ENCODE measurements around the gene POLG. TPM values are rescaled to one million over a fixed set of nuclear protein-coding genes. Genes with fewer than 3 reads are reported as not detected.

POLG gene
- total RNA-seq, 1 experiment from 2014 or later: 60.3 TPM

- no peak overlapping the region for H2AK5ac ChIP-seq (ENCODE audit: insufficient read length, low read length)
- H3K9ac ChIP-seq (ENCODE audit: extremely low read depth, insufficient read length, low read length): no peak overlapping the region
- no peak for TF ChIP-seq CTCF (conservative IDR thresholded peaks at IDR 0.05)
- no CpG with 5 or more reads among the region's 3 CpGs for WGBS (ENCODE audit: extremely low coverage, insufficient read length, low lambda C conversion rate)
- no peak overlapping the region for H2BK20ac ChIP-seq (ENCODE audit: low read depth, low read length, poor library complexity, severe bottlenecking)
- Mint-ChIP-seq H3K27ac (no peak overlapping the region), H3K4me1 (no peaks in the 10 kb centered on the region), H3K9me3 (no peaks in the 10 kb centered on the region), H3K36me3 (ENCODE audit: insufficient read depth in 1 of 3, low read depth in 3 of 3) (peaks cover 40 to 87% (median 83%) of the 10 kb centered on the region in 3 experiments; a peak in 6 of 7 replicates), H3K27me3 (ENCODE audit: low read depth) (no peaks in the 10 kb centered on the region), H3K4me3 (no peak overlapping the region)
- H3K4me2 ChIP-seq (ENCODE audit: insufficient read depth, insufficient read length, low read length): no peak overlapping the region
- DNase-seq: no peak
- no peak overlapping the region for H4K5ac ChIP-seq (ENCODE audit: insufficient read length, low read depth, low read length)
- H3K9me3 ChIP-seq (ENCODE audit: control insufficient read depth, low read depth, low read length): no peaks in the 10 kb centered on the region
- H3K23me2 ChIP-seq (ENCODE audit: insufficient read length, low read depth, low read length, poor library complexity, severe bottlenecking): no peaks in the 10 kb centered on the region
- no peak overlapping the region for H3K14ac ChIP-seq (ENCODE audit: insufficient read depth, low read length)
- no peak overlapping the region for H3K4ac ChIP-seq (ENCODE audit: low read depth, low read length)
- H2BK120ac ChIP-seq (ENCODE audit: low read depth, low read length, poor library complexity, severe bottlenecking): no peak overlapping the region
- H3K18ac ChIP-seq (ENCODE audit: insufficient read length, low read depth, low read length): no peak overlapping the region
- no peaks in the 10 kb centered on the region for H3K27me3 ChIP-seq (ENCODE audit: insufficient read depth, low read length)
- H3K27ac ChIP-seq (ENCODE audit: insufficient read length, low read depth, low read length): no peak overlapping the region
- H3T11ph ChIP-seq (ENCODE audit: low read length): no peak overlapping the region
- no peak overlapping the region for H2BK5ac ChIP-seq (ENCODE audit: insufficient read length, low read length)
- H4K91ac ChIP-seq (ENCODE audit: insufficient read length, low read depth, low read length): no peak overlapping the region
- no peak overlapping the region for H2BK15ac ChIP-seq (ENCODE audit: low read depth, low read length)
- no peaks in the 10 kb centered on the region for H3K79me1 ChIP-seq (ENCODE audit: insufficient read depth, low read depth, low read length, poor library complexity, severe bottlenecking)
- H3K4me1 ChIP-seq (ENCODE audit: insufficient read depth, low read length): no peaks in the 10 kb centered on the region
- H4K8ac ChIP-seq (replicated peaks; ENCODE audit: insufficient read length, low read depth, low read length): no peak overlapping the region
- no peak overlapping the region for H2AFZ ChIP-seq (ENCODE audit: low read length)
- no peak overlapping the region for H2BK12ac ChIP-seq (ENCODE audit: insufficient read length, low read depth, low read length)
- no peaks in the 10 kb centered on the region for H3K79me2 ChIP-seq (ENCODE audit: insufficient read depth, low read length)
- H3K56ac ChIP-seq (ENCODE audit: insufficient read length, low read depth, low read length): no peak overlapping the region
- no peak overlapping the region for H3K23ac ChIP-seq (ENCODE audit: insufficient read length, low read depth, low read length)
- H4K20me1 ChIP-seq (ENCODE audit: control insufficient read depth, insufficient read depth, insufficient read length): no peaks in the 10 kb centered on the region
Measured at GRCh38 chr15:89305395-89305794, 29.2 kb downstream of the POLG start.
